ENCODE measurements around the gene OPRM1. TPM values are rescaled to one million over a fixed set of nuclear protein-coding genes. Genes with fewer than 3 reads are reported as not detected.
"Not testable (repeated sequence)": the region's sequence is repeated elsewhere in the genome, so short reads cannot be mapped to it uniquely, and the experiment has no call there.

OPRM1 gene
- total and polyA plus RNA-seq, 2 donors (not counting 1 experiment from before 2014, with no cell fraction given): not detected

DNA sequence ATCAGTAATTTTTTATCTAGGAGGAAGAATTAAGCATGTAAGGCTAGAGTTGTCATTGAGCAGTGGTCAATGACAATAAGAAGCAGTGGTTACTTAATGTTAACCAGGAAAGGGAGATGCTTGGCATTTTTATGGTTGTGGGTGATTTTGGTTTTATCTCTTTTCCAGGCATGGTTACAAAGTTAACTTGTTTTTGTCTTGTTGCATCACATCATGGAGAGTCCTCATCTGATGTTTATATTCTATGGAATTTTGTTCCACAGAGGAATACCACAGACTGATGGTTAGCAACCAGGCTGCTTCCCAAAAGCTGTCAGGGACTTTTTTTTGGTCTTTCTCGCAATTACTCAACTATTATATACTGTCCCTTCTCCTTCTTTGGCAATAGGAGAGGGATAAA, 32.7 kb downstream of the OPRM1 start:
- DNase-seq (no peak), ATAC-seq (ENCODE audit: low read depth) (no peak)
- no peaks in the 10 kb centered on the region for H3K4me1 Mint-ChIP-seq
- Histone ChIP-seq H3K9me3 (ENCODE audit: control extremely low read depth in 1 of 3, control insufficient read depth in 2 of 3, insufficient read depth in 1 of 3, low read length in 2 of 3) (no peaks in the 10 kb centered on the region), H4K20me1 (ENCODE audit: control insufficient read depth, insufficient read depth, low read length, poor library complexity, severe bottlenecking) (no peaks in the 10 kb centered on the region), H3K27ac (ENCODE audit: low read length in 2 of 2) (no peak overlapping the region), H3K4me3 (ENCODE audit: control extremely low read depth in 1 of 5, extremely low read depth in 1 of 5, insufficient read depth in 1 of 5, low read depth in 2 of 5, low read length in 4 of 5) (no peak overlapping the region), H3K4me1 (ENCODE audit: control insufficient read depth in 2 of 2, insufficient read depth in 2 of 2, low read length in 2 of 2) (no peaks in the 10 kb centered on the region), H3K4me2 (replicated peaks; ENCODE audit: low read depth, low read length, poor library complexity, severe bottlenecking) (no peak overlapping the region), H3K36me3 (replicated peaks in 1 of 2; ENCODE audit: control extremely low read depth in 1 of 2, control insufficient read depth in 1 of 2, extremely low read depth in 1 of 2, insufficient read depth in 2 of 2, low read length in 1 of 2) (no peaks in the 10 kb centered on the region), H2AFZ (ENCODE audit: insufficient read depth, low read depth, low read length, poor library complexity, severe bottlenecking) (no peak overlapping the region), H3K27me3 (replicated peaks in 1 of 4; ENCODE audit: control extremely low read depth in 1 of 4, control insufficient read depth in 3 of 4, insufficient read depth in 4 of 4, low read length in 3 of 4) (no peaks in the 10 kb centered on the region), H3K79me2 (ENCODE audit: control insufficient read depth, insufficient read depth, low read length) (no peaks in the 10 kb centered on the region), H3K9ac (ENCODE audit: low read length) (no peak overlapping the region)
- peaks cover 3% of the 10 kb centered on the region for H3K27me3 Mint-ChIP-seq
- no peak overlapping the region for H3K4me3 Mint-ChIP-seq
- ChIA-PET CTCF (no interaction called here), POLR2A (no interaction called here)
- no peak overlapping the region for H3K27ac Mint-ChIP-seq
- WGBS (ENCODE audit: insufficient coverage): no CpG with 5 or more reads among the region's 1 CpG
- no peak for TF ChIP-seq EZH2 (IDR thresholded peaks at IDR 0.05; ENCODE audit: borderline replicate concordance, insufficient read depth, low read depth, low read length, poor library complexity, severe bottlenecking)
- TF ChIP-seq, protein P1, sequence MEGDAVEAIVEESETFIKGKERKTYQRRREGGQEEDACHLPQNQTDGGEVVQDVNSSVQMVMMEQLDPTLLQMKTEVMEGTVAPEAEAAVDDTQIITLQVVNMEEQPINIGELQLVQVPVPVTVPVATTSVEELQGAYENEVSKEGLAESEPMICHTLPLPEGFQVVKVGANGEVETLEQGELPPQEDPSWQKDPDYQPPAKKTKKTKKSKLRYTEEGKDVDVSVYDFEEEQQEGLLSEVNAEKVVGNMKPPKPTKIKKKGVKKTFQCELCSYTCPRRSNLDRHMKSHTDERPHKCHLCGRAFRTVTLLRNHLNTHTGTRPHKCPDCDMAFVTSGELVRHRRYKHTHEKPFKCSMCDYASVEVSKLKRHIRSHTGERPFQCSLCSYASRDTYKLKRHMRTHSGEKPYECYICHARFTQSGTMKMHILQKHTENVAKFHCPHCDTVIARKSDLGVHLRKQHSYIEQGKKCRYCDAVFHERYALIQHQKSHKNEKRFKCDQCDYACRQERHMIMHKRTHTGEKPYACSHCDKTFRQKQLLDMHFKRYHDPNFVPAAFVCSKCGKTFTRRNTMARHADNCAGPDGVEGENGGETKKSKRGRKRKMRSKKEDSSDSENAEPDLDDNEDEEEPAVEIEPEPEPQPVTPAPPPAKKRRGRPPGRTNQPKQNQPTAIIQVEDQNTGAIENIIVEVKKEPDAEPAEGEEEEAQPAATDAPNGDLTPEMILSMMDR (IDR thresholded peaks at IDR 0.05): no peak
- H3K9me3 Mint-ChIP-seq (ENCODE audit: insufficient read depth): peaks cover 3% of the 10 kb centered on the region
- intact Hi-C loops (cut with micrococcal nuclease): no loop called here

DNA sequence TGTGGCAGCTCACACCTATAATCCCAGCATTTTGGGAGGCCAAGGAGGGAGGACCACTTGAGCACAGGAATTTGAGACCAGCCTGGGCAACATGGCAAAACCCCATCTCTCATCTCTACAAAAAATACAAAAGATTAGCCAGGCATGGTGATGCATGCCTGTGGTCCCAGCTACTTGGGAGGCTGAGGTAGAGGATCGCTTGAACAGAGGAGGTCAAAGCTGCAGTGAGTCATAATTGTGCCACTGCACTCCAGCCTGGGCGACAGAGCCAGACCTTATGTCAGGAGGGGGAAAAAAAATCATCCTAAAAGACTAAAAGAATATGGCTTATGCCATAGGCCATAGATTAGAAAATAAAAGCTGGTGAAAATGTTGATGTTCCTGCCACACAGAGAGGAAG, 39.6 kb downstream of the OPRM1 start:
- H3K9me3 Mint-ChIP-seq (ENCODE audit: insufficient read depth); H3K27me3 Mint-ChIP-seq; H3K4me1 Mint-ChIP-seq; H3K9ac ChIP-seq (ENCODE audit: low read length); H4K20me1 ChIP-seq (ENCODE audit: control insufficient read depth, insufficient read depth, low read length, poor library complexity, severe bottlenecking); H3K79me2 ChIP-seq (ENCODE audit: control insufficient read depth, insufficient read depth, low read length); H2AFZ ChIP-seq (ENCODE audit: insufficient read depth, low read depth, low read length, poor library complexity, severe bottlenecking); H3K36me3 ChIP-seq (replicated peaks in 1 of 2; ENCODE audit: control extremely low read depth in 1 of 2, control insufficient read depth in 1 of 2, extremely low read depth in 1 of 2, insufficient read depth in 2 of 2, low read length in 1 of 2); H3K27ac Mint-ChIP-seq; H3K4me3 ChIP-seq (ENCODE audit: control extremely low read depth in 1 of 5, extremely low read depth in 1 of 5, insufficient read depth in 1 of 5, low read depth in 2 of 5, low read length in 4 of 5); H3K27me3 ChIP-seq (replicated peaks in 1 of 4; ENCODE audit: control extremely low read depth in 1 of 4, control insufficient read depth in 3 of 4, insufficient read depth in 4 of 4, low read length in 3 of 4); H3K27ac ChIP-seq (ENCODE audit: low read length in 2 of 2); H3K4me3 Mint-ChIP-seq; intact Hi-C loops (cut with micrococcal nuclease); H3K4me1 ChIP-seq (ENCODE audit: control insufficient read depth in 2 of 2, insufficient read depth in 2 of 2, low read length in 2 of 2); POLR2A ChIA-PET; ATAC-seq (ENCODE audit: low read depth); H3K4me2 ChIP-seq (replicated peaks; ENCODE audit: low read depth, low read length, poor library complexity, severe bottlenecking); CTCF ChIA-PET; H3K9me3 ChIP-seq (ENCODE audit: control extremely low read depth in 1 of 3, control insufficient read depth in 2 of 3, insufficient read depth in 1 of 3, low read length in 2 of 3); DNase-seq: not testable (repeated sequence)
- WGBS (ENCODE audit: insufficient coverage): 80% methylated on average over 1 of the region's 2 CpGs
